Trophoblast cell (in vitro differentiated cells and primary cell): ENCODE results near the gene MTHFD2L.

Source experiments
- DNase-seq, 2 donors: peaks; one replicate each; pipeline ENCODE4 v3.0.0-alpha.2; 2016
- H2AFZ ChIP-seq: 2 replicates; pipeline ENCODE4 v1.6.1; 2013; ENCODE audit warnings: low read length, moderate library complexity, mild to moderate bottlenecking; ENCODE audit not compliant: insufficient read depth, poor library complexity
- H2AK5ac ChIP-seq: 2 replicates; pipeline ENCODE4 v1.6.1; 2013; ENCODE audit warnings: mild to moderate bottlenecking, low read length
- H2BK120ac ChIP-seq: 2 replicates; pipeline ENCODE4 v1.6.1; 2013; ENCODE audit warnings: low read length, mild to moderate bottlenecking, moderate library complexity; ENCODE audit not compliant: insufficient read depth, poor library complexity
- H2BK12ac ChIP-seq: 2 replicates; pipeline ENCODE4 v1.6.1; 2013; ENCODE audit warnings: mild to moderate bottlenecking, low read length, moderate library complexity
- H2BK5ac ChIP-seq: 2 replicates; pipeline ENCODE4 v1.6.1; 2013; ENCODE audit warnings: low read length, low read depth, moderate library complexity, mild to moderate bottlenecking; ENCODE audit not compliant: poor library complexity
- H3K14ac ChIP-seq: 2 replicates; pipeline ENCODE4 v1.6.1; 2013; ENCODE audit warnings: mild to moderate bottlenecking, low read length
- H3K18ac ChIP-seq: 2 replicates; pipeline ENCODE4 v1.6.1; 2013; ENCODE audit warnings: mild to moderate bottlenecking, low read length
- H3K23ac ChIP-seq: 2 replicates; pipeline ENCODE4 v1.6.1; 2013; ENCODE audit warnings: low read length
- H3K27ac ChIP-seq: 2 replicates; pipeline ENCODE4 v1.5.1; 2013; ENCODE audit warnings: low read depth, mild to moderate bottlenecking, inconsistent platforms, low read length, moderate library complexity
- H3K27me3 ChIP-seq: 2 replicates; pipeline ENCODE4 v1.6.1; 2013; ENCODE audit warnings: inconsistent platforms, mild to moderate bottlenecking, low read length, moderate library complexity; ENCODE audit not compliant: insufficient read depth
- H3K36me3 ChIP-seq, 2 experiments: 1 replicate in 1 of 2; 2 replicates in 1 of 2; pipeline ENCODE4 v1.6.1; 2013; ENCODE audit warnings: low read length in 2 of 2, mild to moderate bottlenecking in 2 of 2, moderate library complexity in 1 of 2; ENCODE audit not compliant: insufficient read depth in 2 of 2, control insufficient read depth in 1 of 2
- H3K4ac ChIP-seq: 2 replicates; pipeline ENCODE4 v1.6.1; 2013; ENCODE audit warnings: low read depth, mild to moderate bottlenecking, low read length, moderate library complexity
- H3K4me1 ChIP-seq, 2 experiments: 1 replicate in 1 of 2; 2 replicates in 1 of 2; pipeline ENCODE4 v1.6.1; 2013; ENCODE audit warnings: low read length in 2 of 2, mild to moderate bottlenecking in 2 of 2, moderate library complexity in 1 of 2; ENCODE audit not compliant: insufficient read depth in 2 of 2, control insufficient read depth in 1 of 2
- H3K4me2 ChIP-seq: 2 replicates; pipeline ENCODE4 v1.6.1; 2013; ENCODE audit warnings: inconsistent platforms, mild to moderate bottlenecking, low read length, moderate library complexity
- H3K4me3 ChIP-seq: 2 replicates; pipeline ENCODE4 v1.5.1; 2013; ENCODE audit warnings: mild to moderate bottlenecking, low read depth, low read length, inconsistent platforms
- H3K79me1 ChIP-seq: one replicate; pipeline ENCODE4 v1.6.1; 2013; ENCODE audit warnings: low read length
- H3K79me2 ChIP-seq: 2 replicates; pipeline ENCODE4 v1.6.1; 2013; ENCODE audit warnings: low read length, mild to moderate bottlenecking; ENCODE audit not compliant: control insufficient read depth, insufficient read depth, poor library complexity
- H3K9ac ChIP-seq: 2 replicates; pipeline ENCODE4 v1.6.1; 2013; ENCODE audit warnings: mild to moderate bottlenecking, low read length
- H3K9me3 ChIP-seq: 2 replicates; pipeline ENCODE4 v1.6.1; 2013; ENCODE audit warnings: low read depth, mild to moderate bottlenecking, control low read depth, inconsistent platforms, low read length; ENCODE audit not compliant: insufficient read depth
- H4K12ac ChIP-seq: 2 replicates; pipeline ENCODE4 v1.6.1; 2013; ENCODE audit warnings: low read depth, mild to moderate bottlenecking, low read length, moderate library complexity
- H4K8ac ChIP-seq: 2 replicates; pipeline ENCODE4 v1.6.1; 2013; ENCODE audit warnings: low read depth, mild to moderate bottlenecking, low read length, moderate library complexity
- H4K91ac ChIP-seq: one replicate; pipeline ENCODE4 v1.6.1; 2013; ENCODE audit warnings: low read depth, mild to moderate bottlenecking, low read length, moderate library complexity
- WGBS: extraction: QIAGEN DNeasy Blood & Tissue Kit; methylation state at CpG from one replicate; pipeline ENCODE4 v1.1.7; 2013; ENCODE audit warnings: missing lambda C conversion rate; ENCODE audit not compliant: insufficient read length, insufficient coverage; ENCODE audit errors: extremely low coverage; 5-methylcytosine and 5-hydroxymethylcytosine counted together

MTHFD2L gene

GRCh38 chr4:74317616-74318246 is 159.8 kb downstream of the MTHFD2L start:
- Histone ChIP-seq H3K4ac (no peak overlapping the region), H3K18ac (no peak overlapping the region), H3K79me1 (no peaks in the 10 kb centered on the region), H3K36me3 (no peaks in the 10 kb centered on the region), H3K9ac (no peak overlapping the region), H3K79me2 (no peaks in the 10 kb centered on the region), H4K8ac (no peak overlapping the region), H3K4me3 (no peak overlapping the region), H3K4me1 (peaks cover 3 to 4% of the 10 kb centered on the region in 2 experiments), H4K12ac (no peak overlapping the region), H3K14ac (no peak overlapping the region), H3K4me2 (no peak overlapping the region), H3K27me3 (no peaks in the 10 kb centered on the region), H3K27ac (no peak overlapping the region), H2BK120ac (no peak overlapping the region), H3K23ac (no peak overlapping the region), H3K9me3 (no peaks in the 10 kb centered on the region), H2BK12ac (no peak overlapping the region), H2AFZ (no peak overlapping the region), H2AK5ac (no peak overlapping the region), H2BK5ac (no peak overlapping the region), H4K91ac (no peak overlapping the region)
- no CpG with 5 or more reads among the region's 3 CpGs for WGBS
- peak; percentile 12 to 51 for DNase-seq

DNA sequence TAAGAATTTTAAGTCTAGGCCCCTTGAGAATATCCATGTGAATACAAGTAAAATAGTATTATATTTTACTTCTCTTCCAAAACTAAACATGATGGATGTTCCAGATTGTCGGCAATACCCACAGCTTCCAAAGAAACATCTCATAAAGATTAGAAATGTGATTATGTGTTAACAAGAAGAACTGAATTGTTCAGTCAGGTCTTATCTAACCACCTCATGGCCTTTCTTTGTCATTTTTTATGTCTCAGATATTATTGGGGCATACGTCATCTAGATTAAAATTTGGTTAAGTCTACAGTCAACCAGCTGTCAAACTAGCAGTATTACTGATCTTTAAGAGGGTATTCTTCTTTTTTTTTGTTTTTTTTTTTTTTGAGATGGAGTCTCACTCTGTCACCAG is 160.4 kb downstream of the MTHFD2L start:
- H2AK5ac ChIP-seq = no peak overlapping the region
- H3K4ac ChIP-seq = no peak overlapping the region

DNA sequence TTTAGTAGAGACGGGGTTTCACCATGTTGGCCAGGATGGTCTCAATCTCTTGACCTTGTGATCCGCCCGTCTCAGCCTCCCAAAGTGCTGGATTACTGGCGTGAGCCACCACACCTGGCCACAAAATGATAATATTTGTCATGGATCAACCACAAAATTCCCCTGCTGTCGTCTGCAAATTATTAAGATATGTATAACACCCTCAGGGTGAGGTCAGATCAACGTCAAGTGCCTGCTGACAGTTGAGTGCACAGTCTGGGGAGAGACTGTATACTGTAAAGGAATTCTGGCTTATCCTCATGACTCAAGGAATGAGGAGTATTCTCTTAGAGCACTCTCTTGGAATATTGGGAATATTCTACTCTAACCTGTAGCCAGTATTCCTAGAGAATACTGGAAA is 161.6 kb downstream of the MTHFD2L start:
- Histone ChIP-seq H3K4ac (no peak overlapping the region), H2BK12ac (no peak overlapping the region)
- no CpG with 5 or more reads among the region's 6 CpGs for WGBS

More for the DNA sequence above, 160.4 kb downstream of the MTHFD2L start:
- H3K18ac ChIP-seq = no peak overlapping the region
- peaks cover 3 to 4% of the 10 kb centered on the region in 2 experiments for H3K4me1 ChIP-seq
- H3K27me3 ChIP-seq = no peaks in the 10 kb centered on the region
- H4K91ac ChIP-seq = no peak overlapping the region
- H2AFZ ChIP-seq = no peak overlapping the region
- H3K79me1 ChIP-seq = no peaks in the 10 kb centered on the region
- no peaks in the 10 kb centered on the region for H3K79me2 ChIP-seq
- no CpG with 5 or more reads among the region's 2 CpGs for WGBS
- H3K9me3 ChIP-seq = no peaks in the 10 kb centered on the region
- H4K8ac ChIP-seq = no peak overlapping the region
- no peak overlapping the region for H3K14ac ChIP-seq
- no peaks in the 10 kb centered on the region for H3K36me3 ChIP-seq
- no peak overlapping the region for H3K4me2 ChIP-seq
- no peak overlapping the region for H2BK5ac ChIP-seq
- H3K4me3 ChIP-seq = no peak overlapping the region
- no peak overlapping the region for H2BK12ac ChIP-seq
- no peak overlapping the region for H4K12ac ChIP-seq
- no peak overlapping the region for H2BK120ac ChIP-seq
- peak in 1 of 2 donors; percentile 66 for DNase-seq
- H3K27ac ChIP-seq = no peak overlapping the region
- no peak overlapping the region for H3K9ac ChIP-seq
- H3K23ac ChIP-seq = no peak overlapping the region

DNA sequence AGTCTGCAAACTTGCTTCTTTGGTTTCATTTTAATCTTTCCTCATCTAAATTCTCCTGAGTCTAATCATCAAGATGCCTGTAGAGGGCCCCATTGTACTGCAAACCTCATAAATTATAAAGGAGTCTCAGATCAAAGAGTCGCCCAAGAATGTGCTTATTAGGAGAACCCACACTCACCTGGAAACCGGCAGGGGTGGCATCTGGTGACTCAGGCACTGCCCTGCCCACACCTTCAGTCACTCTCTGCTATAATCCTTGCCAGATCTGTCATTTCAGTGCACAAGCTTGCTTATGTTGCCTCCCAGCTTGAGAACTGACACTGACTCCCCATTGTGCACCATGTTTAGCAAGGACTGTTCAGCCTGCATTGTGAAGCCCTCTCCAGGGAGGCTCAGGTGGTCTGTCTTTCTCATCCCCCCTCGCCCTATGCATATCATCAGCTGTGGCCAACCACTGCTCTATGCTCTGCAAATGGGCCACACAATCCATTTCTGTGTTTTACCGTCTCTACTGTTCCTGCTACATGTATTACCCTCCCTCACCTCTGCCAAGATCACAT is 162.7 kb downstream of the MTHFD2L start:
- no peaks in the 10 kb centered on the region for H3K9me3 ChIP-seq
- no peak overlapping the region for H3K4me2 ChIP-seq
- no peak overlapping the region for H3K4ac ChIP-seq
- no peak overlapping the region for H2BK12ac ChIP-seq
- H3K18ac ChIP-seq = no peak overlapping the region
- no peak overlapping the region for H3K14ac ChIP-seq
- no peaks in the 10 kb centered on the region for H3K79me1 ChIP-seq
- H4K8ac ChIP-seq = no peak overlapping the region
- no peak overlapping the region for H3K9ac ChIP-seq
- H2AFZ ChIP-seq = no peak overlapping the region
- H4K91ac ChIP-seq = no peak overlapping the region
- H3K79me2 ChIP-seq = no peaks in the 10 kb centered on the region
- no peaks in the 10 kb centered on the region for H3K36me3 ChIP-seq
- H3K27me3 ChIP-seq = no peaks in the 10 kb centered on the region
- H3K27ac ChIP-seq = no peak overlapping the region
- no peak overlapping the region for H2BK120ac ChIP-seq
- H2AK5ac ChIP-seq = no peak overlapping the region
- H2BK5ac ChIP-seq = no peak overlapping the region
- no peak overlapping the region for H4K12ac ChIP-seq
- H3K23ac ChIP-seq = no peak overlapping the region
- no peak overlapping the region for H3K4me3 ChIP-seq
- peaks cover 3 to 4% of the 10 kb centered on the region in 2 experiments for H3K4me1 ChIP-seq
- DNase-seq = peak; percentile 46 to 66
- WGBS = no CpG with 5 or more reads among the region's 4 CpGs

More for the DNA sequence above, 161.6 kb downstream of the MTHFD2L start:
- Histone ChIP-seq H3K27ac (no peak overlapping the region), H3K18ac (no peak overlapping the region), H3K79me2 (no peaks in the 10 kb centered on the region), H3K4me2 (no peak overlapping the region), H3K4me3 (no peak overlapping the region), H2BK120ac (no peak overlapping the region), H2AFZ (no peak overlapping the region), H3K14ac (no peak overlapping the region), H4K8ac (no peak overlapping the region), H4K12ac (no peak overlapping the region), H3K9me3 (no peaks in the 10 kb centered on the region), H4K91ac (no peak overlapping the region), H2AK5ac (no peak overlapping the region), H3K27me3 (no peaks in the 10 kb centered on the region), H3K9ac (no peak overlapping the region), H3K4me1 (peaks cover 3 to 4% of the 10 kb centered on the region in 2 experiments), H3K79me1 (no peaks in the 10 kb centered on the region), H3K36me3 (no peaks in the 10 kb centered on the region), H3K23ac (no peak overlapping the region), H2BK5ac (no peak overlapping the region)
- DNase-seq = peak; percentile 70 to 83
